NCI-H2227 (cell line): ENCODE measurements around the gene MAP3K6.

ENCODE experiments used
- DNase-seq: peaks from one replicate; lab custom pipeline; 2025; ENCODE audit not compliant: unreplicated experiment; lab: John Stamatoyannopoulos, UW

The MAP3K6 gene

GRCh38 chr1:27307874-27308598, 58.7 kb downstream of the MAP3K6 start:
- peak; percentile 52 for DNase-seq

GRCh38 chr1:27306892-27307761, 59.6 kb downstream of the MAP3K6 start:
- DNase-seq: peak; percentile 82

- no peak for DNase-seq
Observed at GRCh38 chr1:27306071-27306470, 60.7 kb downstream of the MAP3K6 start.
